Stimulated activated naive CD4-positive, alpha-beta T cell treated with Interleukin-2 at 50 U/mL for 16 hours (primary cell): ENCODE measurements around the gene MIEF2.

Experiments used
- DNase-seq: peaks from one replicate; lab custom pipeline; 2025; lab: John Stamatoyannopoulos, UW

Gene MIEF2

DNA sequence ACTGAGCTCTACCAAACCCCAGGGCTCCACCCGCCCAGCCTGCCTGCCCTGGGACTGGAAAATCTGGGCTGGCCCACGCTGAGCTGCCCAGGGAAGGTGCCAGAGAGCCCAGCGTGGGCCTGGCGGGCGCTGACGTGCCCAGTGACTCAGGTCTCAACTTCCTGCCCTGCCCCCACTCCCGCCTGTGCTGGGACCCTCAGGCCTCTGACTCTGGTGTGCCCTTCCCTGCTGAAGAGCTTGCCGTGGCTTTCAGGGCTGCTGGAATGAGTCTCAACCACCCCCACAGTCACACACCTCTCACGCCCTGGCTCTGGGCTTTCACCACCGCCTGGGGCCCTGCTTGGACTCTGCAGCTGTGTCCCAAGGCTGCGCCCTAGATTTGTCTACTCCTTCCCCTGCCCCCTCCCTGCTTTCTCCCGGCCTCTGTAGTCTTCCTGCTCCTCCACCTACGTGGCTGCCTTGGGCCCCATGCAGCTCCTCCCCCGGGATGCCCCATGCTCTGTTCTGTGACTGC lies 24.7 kb upstream of the MIEF2 start:
- peak; percentile 16 for DNase-seq

DNA sequence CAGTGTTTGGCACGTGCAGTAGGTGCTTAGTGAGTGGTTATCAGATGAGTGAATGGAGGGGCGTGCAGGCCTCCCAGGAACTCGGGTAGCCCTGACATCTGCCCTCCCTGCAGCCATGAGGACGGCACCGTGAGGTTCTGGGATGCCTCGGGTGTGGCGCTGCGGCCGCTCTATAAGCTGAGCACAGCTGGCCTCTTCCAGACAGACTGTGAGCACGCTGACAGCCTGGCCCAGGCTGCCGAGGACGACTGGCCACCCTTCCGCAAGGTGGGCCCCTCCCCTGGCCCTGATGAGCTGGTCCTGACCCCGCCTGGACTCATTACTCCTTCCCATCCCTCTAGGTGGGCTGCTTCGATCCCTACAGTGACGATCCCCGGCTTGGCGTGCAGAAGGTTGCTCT lies 24.0 kb upstream of the MIEF2 start:
- no peak for DNase-seq

DNA sequence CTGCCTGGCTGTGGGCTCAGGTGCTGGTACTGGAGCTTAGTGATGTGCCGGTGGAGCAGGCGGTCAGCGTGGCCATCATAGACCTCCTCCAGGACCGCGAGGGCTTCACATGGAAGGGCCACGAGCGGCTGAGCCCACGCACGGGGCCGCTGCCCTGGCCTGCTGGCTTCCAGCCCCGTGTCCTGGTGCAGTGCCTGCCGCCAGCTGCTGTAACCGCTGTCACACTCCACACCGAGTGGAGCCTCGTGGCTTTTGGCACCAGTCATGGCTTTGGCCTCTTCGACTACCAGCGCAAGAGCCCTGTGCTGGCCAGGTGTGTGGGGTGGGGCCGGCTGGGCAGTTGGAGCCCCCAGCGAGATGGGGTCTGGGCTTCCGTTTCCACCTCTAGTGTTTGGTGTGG lies 23.0 kb upstream of the MIEF2 start:
- no peak for DNase-seq

DNA sequence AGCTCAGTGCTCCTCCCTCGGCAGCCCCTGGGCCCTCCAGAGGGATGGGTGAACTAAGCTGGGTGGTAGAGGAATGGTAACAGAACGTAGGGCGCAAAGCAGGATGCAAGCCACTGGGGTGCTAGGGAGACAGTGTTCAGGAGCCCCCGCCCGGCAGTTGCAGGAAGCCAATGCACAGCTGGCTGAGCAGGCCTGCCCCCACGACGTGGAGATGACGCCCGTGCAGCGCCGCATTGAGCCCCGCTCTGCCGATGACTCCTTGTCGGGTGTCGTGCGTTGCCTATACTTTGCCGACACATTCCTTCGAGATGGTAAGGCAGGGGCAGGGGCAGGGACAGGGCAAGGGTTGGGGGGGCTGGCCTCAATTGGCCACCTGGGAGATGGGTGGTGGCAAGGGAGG lies 22.2 kb upstream of the MIEF2 start:
- no peak for DNase-seq

DNA sequence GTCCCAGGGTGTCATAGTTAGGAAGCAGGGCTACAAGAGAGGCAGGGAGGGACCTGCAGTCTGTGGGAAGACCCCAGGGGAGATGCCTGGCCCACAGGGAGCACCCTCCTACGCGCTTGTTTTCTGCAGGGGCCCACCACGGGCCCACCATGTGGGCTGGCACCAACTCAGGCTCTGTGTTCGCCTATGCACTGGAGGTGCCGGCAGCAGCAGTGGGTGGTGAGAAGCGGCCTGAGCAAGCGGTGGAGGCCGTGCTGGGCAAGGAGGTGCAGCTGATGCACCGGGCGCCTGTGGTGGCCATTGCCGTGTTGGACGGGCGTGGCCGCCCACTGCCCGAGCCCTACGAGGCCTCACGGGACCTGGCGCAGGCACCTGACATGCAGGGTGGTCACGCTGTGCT lies 20.0 kb upstream of the MIEF2 start:
- DNase-seq: no peak

DNA sequence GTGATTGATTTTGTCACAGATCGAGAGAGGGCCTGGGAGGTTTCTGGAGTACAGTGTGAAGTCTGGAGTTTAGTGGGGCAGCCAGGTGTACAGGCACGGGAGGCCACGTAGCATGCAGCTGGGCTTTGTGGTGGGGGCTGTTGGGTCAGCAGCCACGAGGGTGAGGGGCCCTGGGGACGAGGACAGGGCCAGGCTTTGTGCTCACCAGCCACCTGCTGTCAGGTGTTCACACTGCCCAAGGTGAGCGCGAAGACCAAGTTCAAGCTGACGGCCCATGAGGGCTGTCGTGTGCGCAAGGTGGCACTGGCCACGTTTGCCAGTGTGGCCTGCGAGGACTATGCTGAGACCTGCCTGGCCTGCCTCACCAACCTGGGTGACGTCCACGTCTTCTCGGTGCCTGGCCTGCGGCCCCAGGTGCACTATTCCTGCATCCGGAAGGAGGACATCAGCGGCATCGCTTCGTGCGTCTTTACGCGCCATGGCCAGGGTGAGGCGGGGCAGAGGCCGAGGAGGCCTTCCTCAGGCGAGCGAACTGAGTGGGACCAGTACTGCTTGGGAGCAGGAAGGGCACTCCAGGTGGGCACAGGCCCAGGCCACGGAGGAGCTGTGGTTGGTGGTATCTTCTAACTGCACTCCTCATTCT lies 19.1 kb upstream of the MIEF2 start:
- DNase-seq: no peak

DNA sequence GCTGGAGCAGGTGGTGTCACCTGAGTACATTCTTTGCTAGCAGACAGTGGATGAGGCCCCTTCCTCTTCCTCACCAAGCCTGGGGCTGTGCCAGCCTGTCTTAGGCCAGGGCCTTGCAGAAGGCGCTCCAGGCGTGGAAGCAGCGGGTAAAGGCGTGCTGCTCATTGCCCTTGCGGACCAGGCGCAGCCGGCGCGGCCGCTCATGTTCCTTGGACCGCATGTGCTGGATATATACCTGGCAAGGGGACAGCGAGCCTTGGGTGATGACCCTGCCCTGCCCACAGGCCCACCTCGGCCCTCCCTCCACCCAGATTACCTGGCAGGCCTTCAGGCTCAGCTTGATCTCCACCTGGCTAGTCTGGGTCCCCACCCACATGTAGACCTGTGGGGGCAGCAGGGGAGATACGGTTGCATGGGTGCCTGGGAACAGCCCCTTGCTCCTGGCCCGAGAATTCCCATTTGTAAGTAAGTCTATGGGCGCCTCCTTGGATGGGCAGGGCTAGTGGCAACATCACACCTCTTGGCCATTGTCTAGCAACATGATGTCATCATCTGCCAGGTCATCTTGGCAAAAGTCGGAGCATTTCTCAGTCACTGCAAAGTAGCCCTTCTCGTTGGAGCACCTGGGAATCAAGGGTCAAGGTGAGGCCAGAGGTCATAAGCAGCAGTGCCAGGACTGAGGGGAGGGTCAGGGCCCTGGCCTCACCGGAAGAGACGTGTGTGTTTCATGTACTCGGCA lies 15.3 kb upstream of the MIEF2 start:
- DNase-seq: no peak

DNA sequence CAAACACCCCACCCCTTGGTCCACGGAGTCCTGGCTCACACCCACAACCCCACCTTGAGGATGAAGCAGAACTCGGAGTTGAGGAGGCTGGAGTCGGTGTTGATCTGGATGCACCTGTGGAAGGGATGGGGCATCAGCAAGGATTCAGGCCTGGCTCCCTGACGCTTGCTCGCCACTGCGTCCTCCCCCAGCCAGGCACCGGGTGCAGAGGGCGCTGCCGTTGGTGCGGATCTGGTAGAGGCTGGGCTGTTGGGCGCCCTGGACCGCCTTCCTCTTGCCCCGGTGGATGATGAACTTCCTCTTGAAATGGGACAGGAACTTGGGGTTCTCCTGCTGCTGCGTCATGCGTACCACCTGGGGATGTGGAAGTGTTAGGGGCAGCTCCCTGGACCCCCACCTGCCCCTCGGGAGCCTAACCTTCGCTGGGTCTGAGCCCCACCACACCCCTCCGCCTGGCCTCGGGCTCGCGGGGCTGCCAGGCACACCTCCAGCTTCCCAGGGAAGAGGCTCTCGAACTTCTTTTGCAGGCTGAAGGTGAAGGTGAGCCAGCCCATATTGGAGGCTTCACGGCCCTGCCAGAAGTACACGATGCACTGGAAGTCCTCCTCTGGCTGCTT lies 14.2 kb upstream of the MIEF2 start:
- DNase-seq: no peak

DNA sequence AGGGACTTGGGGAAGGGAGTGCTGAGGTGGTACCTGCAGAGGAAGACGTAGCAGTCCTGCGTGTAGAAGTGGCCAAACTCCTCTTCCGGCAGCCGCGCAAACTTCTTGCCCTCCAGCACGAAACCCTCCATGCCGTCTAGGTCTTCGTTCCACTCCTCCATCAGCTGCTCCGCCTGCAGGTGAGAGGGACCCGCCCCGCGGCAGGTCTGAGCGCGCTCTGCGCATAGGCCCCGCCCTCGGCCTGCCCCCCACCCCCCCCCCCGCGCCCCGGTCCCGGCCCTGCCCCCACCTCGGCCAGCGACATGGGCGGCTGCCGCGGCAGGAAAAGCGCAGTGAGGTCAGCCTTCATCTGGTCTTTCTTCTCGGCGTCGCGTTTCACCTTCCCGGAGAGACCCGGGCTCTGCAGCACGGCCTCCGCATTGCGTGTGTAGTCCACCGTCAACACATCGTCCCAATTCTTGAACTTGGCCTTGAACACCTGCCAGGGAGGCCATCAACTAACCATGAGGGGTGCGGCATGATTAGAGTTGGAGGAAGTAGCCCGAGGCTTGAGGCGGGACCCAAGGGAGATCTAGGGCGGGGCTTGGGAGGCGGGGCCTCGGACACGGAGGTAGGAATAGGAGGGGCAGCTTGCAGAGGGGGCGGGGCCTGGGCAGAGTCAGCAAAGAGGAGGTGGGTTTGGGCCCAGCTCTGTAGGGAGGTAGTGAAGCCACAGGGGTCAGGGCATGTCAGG lies 13.4 kb upstream of the MIEF2 start:
- DNase-seq: no peak

DNA sequence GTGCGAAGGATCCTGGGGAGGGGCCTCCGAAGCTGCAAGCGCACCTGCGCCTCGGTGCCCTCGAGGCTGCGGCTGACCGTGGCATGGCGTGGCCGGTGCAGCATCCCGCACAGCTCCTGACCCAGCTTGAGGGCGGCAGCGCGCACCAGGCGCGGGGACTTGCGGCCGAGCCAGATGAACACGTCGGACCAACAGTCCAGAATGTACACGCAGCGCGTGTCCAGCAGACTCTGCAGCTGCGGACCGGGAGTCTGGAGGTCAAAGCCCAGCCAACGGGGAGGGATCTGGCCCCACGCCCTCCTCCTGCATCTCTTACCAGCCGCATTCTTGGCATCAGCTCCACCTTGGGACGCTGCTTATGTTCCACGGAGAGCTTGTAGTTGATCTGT lies 12.9 kb upstream of the MIEF2 start:
- no peak for DNase-seq

DNA sequence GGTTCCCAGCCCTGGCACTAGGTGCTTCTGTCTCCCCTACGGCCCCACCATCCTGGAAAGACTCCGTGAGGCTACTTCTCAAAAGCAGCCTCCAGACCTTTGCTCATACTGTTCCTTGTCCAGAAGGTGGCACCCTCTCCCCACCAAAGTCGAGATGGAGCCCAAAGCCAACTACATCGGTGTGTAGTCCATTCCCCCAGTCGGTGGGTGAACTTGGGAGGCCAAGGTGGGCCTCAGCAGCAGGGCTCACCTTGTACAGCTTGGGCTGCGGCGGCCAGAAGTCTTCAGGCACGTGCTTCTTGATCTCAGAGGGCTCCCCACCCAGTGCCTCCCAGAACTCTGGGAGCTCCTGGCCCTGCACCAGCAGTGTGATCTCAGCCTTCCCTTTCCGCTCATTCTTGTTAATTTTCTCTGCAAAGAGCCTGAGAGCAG lies 12.1 kb upstream of the MIEF2 start:
- peak; percentile 49 for DNase-seq

DNA sequence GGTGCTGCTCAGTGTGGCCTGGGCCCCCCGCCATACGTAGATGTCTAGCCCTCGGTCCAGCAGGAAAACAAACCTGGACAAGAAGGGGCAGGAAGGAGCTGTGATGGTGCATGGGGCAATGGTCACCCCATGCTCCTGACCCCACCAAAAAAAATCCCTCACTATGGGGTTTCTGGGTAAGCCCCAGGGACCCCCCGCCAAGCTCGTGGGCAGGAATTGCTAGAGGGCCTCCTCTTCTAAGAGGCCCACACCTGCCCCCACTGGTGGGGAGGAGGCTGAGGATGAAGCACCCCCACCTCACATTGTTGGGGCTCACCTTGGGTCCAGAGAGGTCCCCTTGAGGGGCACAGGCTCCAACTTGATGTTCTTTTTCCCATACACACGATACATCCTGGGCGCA lies 11.7 kb upstream of the MIEF2 start:
- no peak for DNase-seq

DNA sequence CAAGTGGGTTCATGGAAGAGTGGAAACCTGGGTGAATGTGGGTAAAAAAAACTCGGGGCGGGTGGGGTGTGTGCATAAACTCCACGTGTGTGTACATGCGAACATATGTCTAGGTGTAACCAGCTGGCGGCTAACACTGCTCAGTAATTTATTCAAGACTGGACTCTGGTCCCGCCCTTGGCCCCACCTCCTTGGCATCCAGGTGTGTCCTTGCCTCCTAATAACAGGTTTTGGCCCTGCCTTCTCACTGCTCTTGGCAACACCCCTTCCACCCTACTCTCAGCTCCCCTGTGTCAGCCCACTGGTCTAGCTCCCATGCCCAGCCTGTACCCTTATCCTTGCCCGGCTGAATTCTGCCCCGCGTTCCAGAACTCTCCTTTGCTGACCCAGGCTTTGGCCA lies 10.2 kb upstream of the MIEF2 start:
- DNase-seq: no peak

DNA sequence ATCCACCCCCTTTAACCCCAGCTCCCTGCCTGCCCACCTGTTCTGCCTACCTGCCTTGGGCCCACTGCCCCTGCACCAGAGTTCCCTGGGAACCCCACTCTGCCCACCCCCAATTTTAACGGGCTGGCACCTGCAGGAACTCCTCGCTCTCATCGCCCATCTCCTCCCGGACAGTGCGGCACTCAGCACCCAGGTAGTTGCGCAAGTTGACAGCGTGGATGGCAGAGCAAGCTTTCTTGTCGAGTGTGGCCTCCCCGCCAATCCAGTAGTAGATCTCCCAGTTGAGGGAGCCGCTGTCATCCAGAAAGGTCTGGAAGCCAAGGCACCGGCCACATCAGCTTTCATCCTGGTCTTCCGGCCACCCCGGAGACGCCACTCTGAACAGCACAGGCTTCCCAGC lies 9.8 kb upstream of the MIEF2 start:
- no peak for DNase-seq

DNA sequence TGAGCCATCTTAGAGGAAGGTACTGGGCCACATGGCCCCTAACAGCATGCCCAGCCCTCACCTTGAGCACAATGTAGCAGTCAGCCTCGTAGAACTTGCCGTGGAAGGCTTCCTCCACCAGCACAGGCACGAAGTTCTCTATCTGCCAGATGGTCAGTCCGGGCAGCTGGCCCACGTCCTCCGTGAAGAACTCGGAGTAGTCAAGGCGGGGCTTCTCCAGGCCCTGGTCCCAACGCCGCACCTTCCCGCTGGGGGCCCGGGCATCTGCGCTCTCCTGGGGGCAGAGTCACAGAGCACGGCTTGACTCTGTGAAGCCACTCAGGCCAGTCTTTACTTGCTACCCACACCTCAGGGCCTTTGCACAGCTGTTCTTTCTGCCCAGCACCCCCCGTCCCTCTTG lies 9.3 kb upstream of the MIEF2 start:
- no peak for DNase-seq

DNA sequence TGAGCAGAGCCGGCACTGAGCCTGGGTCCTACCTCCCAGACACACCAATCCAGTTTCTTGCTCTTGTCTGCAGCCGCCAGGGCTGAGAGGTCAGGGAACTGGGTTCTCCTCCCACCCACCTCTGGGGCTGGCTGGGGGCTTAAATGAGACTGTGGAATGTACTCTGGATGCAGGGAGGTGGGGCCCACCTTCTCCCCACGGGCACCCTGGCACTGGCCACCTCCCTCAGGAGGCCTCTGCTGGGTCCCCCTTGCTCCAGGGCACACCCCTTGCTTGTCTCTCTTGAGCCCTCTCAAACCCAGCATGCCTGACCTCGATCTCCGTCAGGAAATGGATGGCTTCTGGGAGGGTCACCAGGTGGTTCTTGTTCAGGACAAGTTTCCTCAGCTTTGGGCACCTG lies 8.3 kb upstream of the MIEF2 start:
- no peak for DNase-seq

DNA sequence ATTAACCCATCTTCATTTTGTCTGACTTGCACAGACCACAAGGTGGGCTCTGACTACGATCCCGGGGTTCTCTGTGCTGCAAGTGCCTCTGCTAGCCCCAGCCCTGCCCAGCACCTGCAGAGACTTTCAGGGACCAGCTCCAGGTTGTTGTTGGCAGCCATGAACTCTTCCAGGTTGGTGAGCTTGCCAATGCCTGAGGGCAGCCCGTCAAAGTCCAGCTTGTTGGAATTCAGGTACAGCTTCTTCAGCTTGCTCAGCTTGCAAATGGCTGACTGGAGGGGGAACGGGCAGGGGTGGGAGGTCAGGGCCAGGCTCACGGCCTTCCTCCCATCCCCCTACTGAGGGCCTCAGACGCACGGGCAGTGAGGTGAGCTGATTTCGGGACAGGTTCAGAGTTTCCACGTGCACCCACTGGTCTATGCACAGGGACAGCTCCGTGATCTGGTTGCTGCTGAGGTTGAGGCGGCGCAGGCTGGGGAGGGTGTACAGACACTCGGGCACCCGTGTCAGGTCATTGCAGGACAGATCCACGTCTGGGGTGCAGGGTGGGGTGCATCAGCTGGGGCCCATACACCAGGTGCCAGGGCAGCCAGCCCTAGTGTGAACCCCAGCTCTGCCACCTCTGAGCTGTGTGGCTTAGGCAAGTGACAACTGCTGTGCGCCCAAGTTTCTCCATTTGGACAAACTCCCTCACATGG lies 7.1 kb upstream of the MIEF2 start:
- no peak for DNase-seq

DNA sequence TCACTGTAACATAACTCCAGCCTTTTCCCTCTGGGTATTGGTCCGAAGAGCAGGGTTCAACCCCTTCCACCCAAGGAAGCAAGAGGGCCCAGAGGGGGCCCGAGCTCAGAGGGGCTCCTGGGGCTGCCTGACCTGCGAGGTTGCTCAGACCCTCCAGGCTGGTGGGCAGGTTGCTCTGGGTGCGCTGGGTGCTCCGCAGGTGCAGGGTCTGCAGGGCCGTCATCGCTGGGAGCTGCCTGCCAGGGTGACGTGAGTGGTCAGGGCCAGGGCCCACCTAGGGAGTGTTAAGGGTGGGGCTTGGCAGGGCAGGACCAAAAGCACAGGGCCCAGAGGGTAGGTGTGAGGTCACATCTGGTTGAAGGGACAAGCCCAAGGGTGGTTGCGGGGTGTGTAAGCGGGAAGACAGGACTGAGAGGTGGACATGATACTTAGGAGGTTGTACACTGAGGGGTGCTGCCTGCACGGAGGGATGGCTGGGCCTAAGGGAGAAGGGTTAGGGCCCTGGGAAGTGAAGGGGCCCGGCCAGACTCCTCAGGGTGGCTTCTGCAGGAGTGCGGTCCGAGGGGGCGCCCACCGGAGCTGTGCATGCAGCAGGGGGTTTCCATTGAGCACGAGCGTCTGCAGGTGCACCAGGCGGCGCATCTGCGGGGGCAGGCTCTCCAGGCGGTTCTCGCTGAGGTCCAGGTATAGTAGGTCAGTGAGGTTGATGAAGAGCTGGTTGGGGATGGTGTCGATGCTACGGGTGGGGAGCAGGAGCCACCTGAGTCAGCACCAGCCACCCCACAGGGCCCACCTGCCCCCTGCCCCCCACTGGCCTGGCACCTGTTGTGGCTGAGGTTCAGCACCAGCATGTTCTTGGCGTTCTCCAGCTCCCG lies 6.3 kb upstream of the MIEF2 start:
- no peak for DNase-seq

DNA sequence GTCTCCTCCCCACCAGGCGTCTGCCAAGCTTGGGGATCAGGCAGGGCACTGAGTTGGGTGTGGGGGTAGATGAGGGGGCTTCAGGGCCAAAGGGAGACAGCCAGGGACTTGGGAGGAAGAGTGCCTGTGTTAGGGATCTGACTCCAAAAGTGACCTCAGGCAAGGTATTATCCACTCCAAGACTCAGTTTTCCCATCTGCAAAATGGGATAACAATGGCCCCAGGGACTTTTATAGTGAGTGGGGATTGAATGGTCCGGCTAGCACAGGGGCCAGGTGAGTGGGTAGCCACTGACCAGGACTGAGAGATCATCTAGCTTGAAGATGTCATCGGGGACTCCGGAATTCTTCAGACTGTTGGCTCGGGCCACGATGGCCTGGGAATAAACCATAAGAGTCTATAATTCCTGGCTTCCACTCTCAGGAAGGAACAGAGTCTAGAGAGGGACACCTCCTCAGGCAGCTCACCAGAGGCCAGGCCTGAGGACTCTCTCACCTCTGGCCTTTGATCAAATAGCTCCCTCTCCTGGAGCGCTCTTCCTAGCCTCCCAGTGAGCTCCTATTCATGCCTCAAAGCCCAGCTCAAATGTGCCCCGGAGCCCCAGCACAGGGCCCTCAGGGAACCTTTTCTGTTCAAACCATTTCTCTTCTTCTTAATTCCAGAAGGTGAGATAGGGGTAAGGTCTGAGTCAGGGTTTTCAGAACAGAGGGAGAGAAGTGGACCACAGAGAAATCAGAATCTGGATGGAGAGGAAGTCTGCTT lies 5.4 kb upstream of the MIEF2 start:
- DNase-seq: no peak

DNA sequence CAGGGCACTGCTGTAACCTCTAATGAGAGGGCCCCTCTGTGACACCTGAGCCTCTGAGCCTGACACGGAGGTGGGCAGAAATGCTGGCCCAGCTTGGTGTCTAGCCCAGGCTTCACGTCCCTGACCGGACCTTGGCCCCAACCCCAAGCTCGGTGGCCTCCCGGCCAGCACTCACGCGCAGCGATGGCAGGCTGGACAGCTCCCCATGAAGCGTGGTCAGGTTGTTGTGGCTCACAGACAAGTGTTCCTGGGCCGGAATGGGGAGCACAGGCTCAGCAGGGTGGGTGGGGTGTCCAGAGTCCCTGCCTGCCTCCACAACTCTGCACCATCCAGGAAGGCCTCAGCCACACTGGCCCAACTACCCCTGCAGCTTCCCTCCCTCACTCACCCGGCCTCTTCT lies 4.1 kb upstream of the MIEF2 start:
- no peak for DNase-seq
